ENCODE measurements around the gene UBE2Q2. TPM values are rescaled to one million over a fixed set of nuclear protein-coding genes. Genes with fewer than 3 reads are reported as not detected.

The UBE2Q2 gene
- total and polyA plus RNA-seq, 9 of the 15 experiments (the other 6 are each of a cell fraction or from before 2014, with no cell fraction given) = 6.2 to 24.0 (median 16.2) TPM

- TF ChIP-seq YY1 (IDR thresholded peaks at IDR 0.05; ENCODE audit: borderline replicate concordance in 1 of 3, control insufficient read depth in 1 of 3, extremely low read depth in 1 of 3, insufficient read depth in 3 of 3, insufficient read length in 1 of 3, insufficient replicate concordance in 2 of 3, low read depth in 1 of 3, low read length in 2 of 3) (peak in 1 of 3 experiments; percentile 62), VEZF1 (CRISPR knock-in tag; IDR thresholded peaks at IDR 0.05) (0 out of 2 replicates have a peak, but pooled peaks have one; percentile 18), ZNF586 (CRISPR knock-in tag; conservative IDR thresholded peaks at IDR 0.05) (no peak), STAG1 (CRISPR knock-in tag; IDR thresholded peaks at IDR 0.05; ENCODE audit: borderline replicate concordance) (no peak), MYNN (IDR thresholded peaks at IDR 0.05) (no peak), MYNN (CRISPR knock-in tag; IDR thresholded peaks at IDR 0.05) (no peak), ZNF561 (CRISPR knock-in tag; conservative IDR thresholded peaks at IDR 0.05) (no peak), FOXP4 (CRISPR knock-in tag; IDR thresholded peaks at IDR 0.05; ENCODE audit: borderline replicate concordance) (no peak), SAFB (IDR thresholded peaks at IDR 0.05; ENCODE audit: borderline replicate concordance, low read depth, low read length) (no peak), SRF (CRISPR knock-in tag; IDR thresholded peaks at IDR 0.05) (no peak), ZNF551 (CRISPR knock-in tag; IDR thresholded peaks at IDR 0.05) (no peak), CBX5 (IDR thresholded peaks at IDR 0.05; ENCODE audit: borderline replicate concordance, low read depth) (no peak), GTF2A2 (tag; IDR thresholded peaks at IDR 0.05) (no peak), BRF1 (IDR thresholded peaks at IDR 0.05; ENCODE audit: borderline replicate concordance, extremely low read depth, insufficient read length) (no peak)
These were observed 25.9 kb upstream of the UBE2Q2 start (continued) for GRCh38 chr15:75817138-75817935.

Measured in K562 (cell line).